B cell (primary cell): ENCODE measurements around the gene CTDP1. TPM values are rescaled to one million over a fixed set of nuclear protein-coding genes. Genes with fewer than 3 reads are reported as not detected.

Experiments
- ATAC-seq: fragments of 200-7000 bp; cut with Tn5 transposase; one replicate; pipeline ENCODE4 v1.10.0; 2021; ENCODE audit warnings: low read depth, mild to moderate bottlenecking, moderate number of reproducible peaks, moderate library complexity
- CTCF ChIA-PET: fragments of 350-600 bp; sonication (Branson Sonifier 250); formaldehyde crosslinking; loops from one replicate; lab custom pipeline; 2021; ENCODE audit warnings: antibody characterized with exemption, inconsistent platforms; lab: Charles Lee
- POLR2A ChIA-PET: fragments of 350-600 bp; sonication (Branson Sonifier 250); formaldehyde crosslinking; loops from one replicate; lab custom pipeline; 2021; ENCODE audit warnings: antibody characterized with exemption; lab: Charles Lee
- DNase-seq: peaks from one replicate; pipeline ENCODE4 v3.0.0; 2013
- H2AFZ ChIP-seq: 2 replicates; pipeline ENCODE4 v1.6.1; 2012; ENCODE audit warnings: mild to moderate bottlenecking, low read depth, low read length; ENCODE audit not compliant: insufficient read depth, poor library complexity, severe bottlenecking
- H3K27ac ChIP-seq, 2 donors: 1 replicate in 1 of 2; 2 replicates in 1 of 2; pipeline ENCODE4 v1.5.1; 2012 to 2013; ENCODE audit warnings: low read length in 2 of 2, mild to moderate bottlenecking in 2 of 2, moderate library complexity in 1 of 2
- H3K27me3 ChIP-seq, 4 experiments: fragments of 200-600 bp in 1 of 4; sonication (generic) in 1 of 4; replicated peaks in 1 of 4; 1 replicate in 2 of 4; 2 replicates in 2 of 4; pipeline versions ENCODE4 v1.6.1 to v1.7.0; 2013 to 2016; ENCODE audit warnings: low read length in 3 of 4, mild to moderate bottlenecking in 2 of 4, mixed read lengths in 1 of 4, moderate library complexity in 1 of 4; ENCODE audit not compliant: insufficient read depth in 4 of 4, control insufficient read depth in 3 of 4; ENCODE audit errors: control extremely low read depth in 1 of 4
- H3K36me3 ChIP-seq, 2 experiments: replicated peaks in 1 of 2; 1 replicate in 1 of 2; 2 replicates in 1 of 2; pipeline versions ENCODE4 v1.6.1 to v1.7.1; 2013; ENCODE audit warnings: low read length in 1 of 2; ENCODE audit not compliant: insufficient read depth in 2 of 2, control insufficient read depth in 1 of 2; ENCODE audit errors: control extremely low read depth in 1 of 2, extremely low read depth in 1 of 2
- H3K4me1 ChIP-seq, 2 donors: fragments of 200-600 bp in 1 of 2; sonication (generic) in 1 of 2; 1 replicate in 1 of 2; 2 replicates in 1 of 2; pipeline versions ENCODE4 v1.5.1 to v1.6.1; 2013 to 2017; ENCODE audit warnings: low read length in 2 of 2; ENCODE audit not compliant: control insufficient read depth in 2 of 2, insufficient read depth in 2 of 2
- H3K4me2 ChIP-seq: replicated peaks from 2 replicates; pipeline ENCODE3; 2012; ENCODE audit warnings: mild to moderate bottlenecking, low read depth, low read length; ENCODE audit not compliant: poor library complexity, severe bottlenecking
- H3K4me3 ChIP-seq, 5 experiments: fragments of 200-600 bp in 1 of 5; sonication (generic) in 1 of 5; 1 replicate in 3 of 5; 2 replicates in 2 of 5; pipeline versions ENCODE4 v1.5.1 to v1.7.0; 2011 to 2016; ENCODE audit warnings: low read length in 4 of 5, mild to moderate bottlenecking in 4 of 5, low read depth in 2 of 5, control low read depth in 1 of 5, moderate library complexity in 1 of 5; ENCODE audit not compliant: insufficient read depth in 1 of 5; ENCODE audit errors: control extremely low read depth in 1 of 5, extremely low read depth in 1 of 5
- H3K79me2 ChIP-seq: fragments of 200-600 bp; sonication (generic); one replicate; pipeline ENCODE4 v1.6.0; 2016; ENCODE audit warnings: low read length; ENCODE audit not compliant: control insufficient read depth, insufficient read depth
- H3K9ac ChIP-seq: fragments of 200-600 bp; sonication (generic); 2 replicates; pipeline ENCODE4 v1.6.1; 2017; ENCODE audit warnings: mild to moderate bottlenecking, low read length, moderate library complexity
- H3K9me3 ChIP-seq, 3 donors: one replicate each; pipeline versions ENCODE4 v1.6.1 to v1.7.1; 2013; ENCODE audit warnings: low read length in 2 of 3; ENCODE audit not compliant: control insufficient read depth in 2 of 3, insufficient read depth in 1 of 3; ENCODE audit errors: control extremely low read depth in 1 of 3
- H4K20me1 ChIP-seq: 2 replicates; pipeline ENCODE4 v1.6.0; 2012; ENCODE audit warnings: mild to moderate bottlenecking, low read length; ENCODE audit not compliant: insufficient read depth, control insufficient read depth, poor library complexity, severe bottlenecking
- H3K27ac Mint-ChIP-seq: one replicate; pipeline ENCODE4 v1.8.0; 2021; ENCODE audit warnings: mixed read lengths
- H3K27me3 Mint-ChIP-seq: one replicate; pipeline ENCODE4 v1.8.0; 2021; ENCODE audit warnings: mixed read lengths
- H3K4me1 Mint-ChIP-seq: one replicate; pipeline ENCODE4 v1.8.0; 2021; ENCODE audit warnings: mixed read lengths
- H3K4me3 Mint-ChIP-seq: one replicate; pipeline ENCODE4 v1.8.0; 2021; ENCODE audit warnings: mixed read lengths
- H3K9me3 Mint-ChIP-seq: one replicate; pipeline ENCODE4 v1.8.0; 2022; ENCODE audit warnings: mixed read lengths; ENCODE audit not compliant: insufficient read depth
- CTCF ChIP-seq: fragments of 200-600 bp; IDR thresholded peaks from one replicate; pipeline ENCODE4 v1.8.0; 2022; ENCODE audit warnings: antibody characterized with exemption, mild to moderate bottlenecking
- EZH2 ChIP-seq: IDR thresholded peaks from 2 replicates; pipeline ENCODE4 v1.6.1; 2012; ENCODE audit warnings: borderline replicate concordance, low read depth, mild to moderate bottlenecking, moderate library complexity, low read length; ENCODE audit not compliant: insufficient read depth, poor library complexity, severe bottlenecking
- WGBS: methylation state at CpG from one replicate; pipeline ENCODE4 v1.1.5; 2013; ENCODE audit warnings: missing lambda C conversion rate; ENCODE audit not compliant: insufficient coverage; 5-methylcytosine and 5-hydroxymethylcytosine counted together
- intact Hi-C: fragments of 100-400 bp; cut with micrococcal nuclease; formaldehyde crosslinking; loops from one replicate; pipeline ENCODE4 v1.10.0; 2022
- polyA plus RNA-seq: library from polyadenylated mRNA; depleted of rRNA; stranded (reverse); fragments of >200 nt; gene quantifications from 2 replicates; pipeline ENCODE4 v1.2.3, GENCODE V29; 2012
- total RNA-seq, 2 donors: library from RNA; stranded (reverse); fragments of 120-200 nt in 1 of 2; gene quantifications; 1 replicate in 1 of 2; 2 replicates in 1 of 2; pipeline versions ENCODE4 v1.2.3 to v1.2.4, GENCODE V29; 2013 to 2022

CTDP1 gene
- total and polyA plus RNA-seq, 2 donors (not counting 1 experiment from before 2014, with no cell fraction given): 14.3 to 33.3 TPM

DNA sequence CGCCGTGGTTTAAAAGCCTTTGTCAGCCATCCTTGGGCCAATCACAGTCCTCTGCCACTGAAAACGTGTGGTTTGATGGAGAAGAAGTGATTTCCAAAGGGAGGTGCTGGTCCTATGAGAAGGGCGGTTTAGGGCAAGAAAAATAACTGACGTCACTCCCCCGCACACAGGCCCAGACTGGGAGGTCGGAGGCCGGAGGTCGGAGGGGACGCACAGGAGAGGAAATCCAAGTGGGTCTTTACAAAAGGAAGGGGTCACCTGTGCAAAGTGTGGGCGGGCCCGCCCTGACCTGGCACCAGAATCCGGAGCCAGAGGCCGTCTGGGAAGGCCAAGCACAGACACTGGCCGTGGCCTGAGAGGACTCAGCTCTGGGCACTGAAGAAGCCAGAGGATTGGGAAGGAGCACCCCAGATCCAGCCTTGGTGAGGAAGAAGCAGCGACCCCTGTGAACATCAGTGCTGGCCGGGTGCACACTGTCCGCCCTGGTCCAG, 100.1 kb downstream of the CTDP1 start:
- 93% methylated on average over 18 of the region's 18 CpGs for WGBS
- peaks cover 0 to 14% (median 0%) of the 10 kb centered on the region in 4 experiments for H3K27me3 ChIP-seq
- TF ChIP-seq CTCF (no peak), EZH2 (no peak)

GRCh38 chr18:79780547-79780946, 100.9 kb downstream of the CTDP1 start:
- peaks cover 3% of the 10 kb centered on the region for H3K9me3 Mint-ChIP-seq
- peaks cover 0 to 21% (median 2%) of the 10 kb centered on the region in 4 experiments for H3K27me3 ChIP-seq
- WGBS: 95% methylated on average over 3 of the region's 8 CpGs
- ATAC-seq (no peak), DNase-seq (no peak)
- H3K9ac ChIP-seq: no peak overlapping the region
- no peaks in the 10 kb centered on the region for H3K4me1 Mint-ChIP-seq
- no peak overlapping the region for H2AFZ ChIP-seq
- no peaks in the 10 kb centered on the region for H3K4me1 ChIP-seq
- H3K4me3 ChIP-seq: no peak overlapping the region
- H3K27ac Mint-ChIP-seq: no peak overlapping the region
- TF ChIP-seq CTCF (no peak), EZH2 (no peak)
- no peak overlapping the region for H3K4me3 Mint-ChIP-seq
- POLR2A ChIA-PET: no interaction called here
- H4K20me1 ChIP-seq: no peaks in the 10 kb centered on the region
- no peak overlapping the region for H3K27ac ChIP-seq
- intact Hi-C loops: no loop called here
- peaks cover 0 to 17% (median 0%) of the 10 kb centered on the region in 3 donors for H3K9me3 ChIP-seq
- CTCF ChIA-PET: no interaction called here
- no peaks in the 10 kb centered on the region for H3K79me2 ChIP-seq
- no peaks in the 10 kb centered on the region for H3K36me3 ChIP-seq
- peaks cover 45% of the 10 kb centered on the region for H3K27me3 Mint-ChIP-seq
- no peak overlapping the region for H3K4me2 ChIP-seq

More for the DNA sequence above, 100.1 kb downstream of the CTDP1 start:
- Mint-ChIP-seq H3K27me3 (peaks cover 40% of the 10 kb centered on the region), H3K4me1 (no peaks in the 10 kb centered on the region), H3K4me3 (no peak overlapping the region), H3K27ac (no peak overlapping the region), H3K9me3 (peaks cover 3% of the 10 kb centered on the region)
- POLR2A ChIA-PET: no interaction called here
- ATAC-seq: no peak
- CTCF ChIA-PET: no interaction called here
- no peak overlapping the region for H2AFZ ChIP-seq
- no peak overlapping the region for H3K27ac ChIP-seq
- no peaks in the 10 kb centered on the region for H3K4me1 ChIP-seq
- peaks cover 0 to 17% (median 0%) of the 10 kb centered on the region in 3 donors for H3K9me3 ChIP-seq
- no peaks in the 10 kb centered on the region for H4K20me1 ChIP-seq
- intact Hi-C loops: no loop called here
- no peak overlapping the region for H3K4me2 ChIP-seq
- DNase-seq: no peak
- no peaks in the 10 kb centered on the region for H3K36me3 ChIP-seq
- no peak overlapping the region for H3K4me3 ChIP-seq
- H3K79me2 ChIP-seq: no peaks in the 10 kb centered on the region
- H3K9ac ChIP-seq: no peak overlapping the region
